ENCODE results near the gene NEU2. TPM values are rescaled to one million over a fixed set of nuclear protein-coding genes. Genes with fewer than 3 reads are reported as not detected.

NEU2 gene
- polyA plus RNA-seq, 1 experiment = not detected

DNA sequence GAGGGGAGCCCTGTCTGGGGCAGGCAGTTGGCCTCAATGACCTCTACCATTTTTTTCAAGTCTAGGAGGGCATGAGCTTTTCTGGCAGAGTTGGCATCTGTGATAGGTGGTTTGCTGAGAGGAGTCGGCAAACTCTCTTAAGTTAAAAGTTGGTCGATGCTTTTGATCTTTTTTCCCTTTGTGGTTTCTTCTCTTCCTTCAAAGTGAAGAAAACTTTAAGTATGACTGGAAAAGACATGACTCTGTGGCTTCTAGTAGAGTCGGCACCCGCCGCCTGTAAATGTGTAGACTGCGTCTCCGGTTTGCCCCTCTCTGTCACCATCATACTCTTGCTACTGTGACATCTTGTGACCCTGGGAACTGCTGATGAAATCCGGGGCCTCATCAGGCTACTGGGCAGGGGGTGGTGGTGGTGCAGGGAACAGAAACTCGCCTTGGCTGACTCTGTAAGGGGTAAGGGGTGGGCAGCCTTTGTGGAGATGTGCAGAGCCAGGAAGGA lies 48.8 kb downstream of the NEU2 start:
- ChIA-PET POLR2A (no interaction called here), CTCF (no interaction called here)
- no peak for DNase-seq (ENCODE audit: low read depth)
- TF ChIP-seq, protein P1, sequence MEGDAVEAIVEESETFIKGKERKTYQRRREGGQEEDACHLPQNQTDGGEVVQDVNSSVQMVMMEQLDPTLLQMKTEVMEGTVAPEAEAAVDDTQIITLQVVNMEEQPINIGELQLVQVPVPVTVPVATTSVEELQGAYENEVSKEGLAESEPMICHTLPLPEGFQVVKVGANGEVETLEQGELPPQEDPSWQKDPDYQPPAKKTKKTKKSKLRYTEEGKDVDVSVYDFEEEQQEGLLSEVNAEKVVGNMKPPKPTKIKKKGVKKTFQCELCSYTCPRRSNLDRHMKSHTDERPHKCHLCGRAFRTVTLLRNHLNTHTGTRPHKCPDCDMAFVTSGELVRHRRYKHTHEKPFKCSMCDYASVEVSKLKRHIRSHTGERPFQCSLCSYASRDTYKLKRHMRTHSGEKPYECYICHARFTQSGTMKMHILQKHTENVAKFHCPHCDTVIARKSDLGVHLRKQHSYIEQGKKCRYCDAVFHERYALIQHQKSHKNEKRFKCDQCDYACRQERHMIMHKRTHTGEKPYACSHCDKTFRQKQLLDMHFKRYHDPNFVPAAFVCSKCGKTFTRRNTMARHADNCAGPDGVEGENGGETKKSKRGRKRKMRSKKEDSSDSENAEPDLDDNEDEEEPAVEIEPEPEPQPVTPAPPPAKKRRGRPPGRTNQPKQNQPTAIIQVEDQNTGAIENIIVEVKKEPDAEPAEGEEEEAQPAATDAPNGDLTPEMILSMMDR (IDR thresholded peaks at IDR 0.05; ENCODE audit: insufficient read depth, low read depth, low read length) = no peak
- H3K27me3 ChIP-seq (ENCODE audit: control insufficient read depth, insufficient read depth, low read length) = peaks cover 2% of the 10 kb centered on the region
- H3K36me3 ChIP-seq (ENCODE audit: control insufficient read depth, insufficient read depth, low read length) = no peaks in the 10 kb centered on the region
- H3K4me3 ChIP-seq (ENCODE audit: low read depth, low read length) = no peak overlapping the region

DNA sequence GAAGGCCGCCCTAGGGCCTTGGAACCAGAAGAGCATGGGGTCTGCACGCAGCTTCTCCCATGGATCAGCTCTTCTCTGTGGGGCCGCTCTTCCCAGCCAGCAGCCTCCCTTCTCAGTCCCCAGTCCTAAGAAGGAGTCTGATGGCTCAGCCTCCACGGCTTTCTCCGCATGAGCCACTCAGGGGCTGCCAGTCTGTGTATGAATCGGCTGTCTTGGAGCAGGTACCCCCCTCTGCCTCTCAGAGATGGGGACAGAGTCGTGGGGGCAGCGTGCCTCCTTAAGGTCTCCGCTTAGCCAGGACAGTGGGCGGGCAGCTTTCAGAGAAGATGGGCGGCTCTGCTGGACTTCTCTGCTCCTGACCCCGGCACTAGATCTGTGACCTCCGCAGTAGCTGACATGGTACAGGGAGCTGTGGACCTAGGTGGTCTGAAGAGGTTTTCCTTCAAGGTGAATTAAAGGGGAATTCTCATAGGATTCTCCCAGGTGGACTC lies 49.3 kb downstream of the NEU2 start:
- CTCF ChIA-PET = no interaction called here
- POLR2A ChIA-PET = no interaction called here
- no peaks in the 10 kb centered on the region for H3K36me3 ChIP-seq (ENCODE audit: control insufficient read depth, insufficient read depth, low read length)
- no peak overlapping the region for H3K4me3 ChIP-seq (ENCODE audit: low read depth, low read length)
- no peak for DNase-seq (ENCODE audit: low read depth)
- H3K27me3 ChIP-seq (ENCODE audit: control insufficient read depth, insufficient read depth, low read length) = peaks cover 2% of the 10 kb centered on the region
- TF ChIP-seq, protein P1 (IDR thresholded peaks at IDR 0.05; ENCODE audit: insufficient read depth, low read depth, low read length) = no peak

DNA sequence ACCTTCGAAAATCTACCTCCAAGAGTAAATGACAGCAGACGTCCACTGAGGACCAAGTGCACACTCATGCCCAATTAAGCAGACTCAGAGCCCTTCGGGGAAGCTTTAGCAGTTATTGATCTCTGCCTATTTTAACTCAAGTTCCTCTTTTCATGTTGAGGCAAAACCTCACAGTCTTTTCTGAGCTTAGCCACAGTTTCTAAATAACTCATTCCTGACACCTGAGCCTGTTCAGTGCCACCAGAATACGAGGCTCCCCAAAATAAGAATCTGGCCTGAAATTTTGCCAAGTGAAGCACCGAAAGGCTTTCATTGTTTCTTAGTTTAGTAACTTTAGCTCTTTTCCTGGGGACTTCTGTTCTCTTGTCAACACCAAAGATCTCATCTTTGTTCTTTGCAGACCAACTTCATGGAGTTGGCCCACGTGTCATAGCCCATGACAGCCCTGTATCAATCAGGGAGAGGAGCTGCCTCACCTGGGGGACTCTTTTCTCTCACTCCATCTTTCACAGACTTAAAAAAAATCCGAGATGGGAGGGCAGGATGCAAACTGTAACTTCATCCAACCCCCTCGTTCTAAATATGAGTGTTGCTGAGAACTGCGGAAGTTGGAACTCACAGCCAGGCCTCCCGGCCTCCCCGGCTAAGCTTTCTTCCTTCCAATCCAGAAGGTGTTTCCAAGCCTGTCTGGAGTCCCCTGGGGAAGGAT lies 49.9 kb downstream of the NEU2 start:
- TF ChIP-seq, protein P1 (IDR thresholded peaks at IDR 0.05; ENCODE audit: insufficient read depth, low read depth, low read length) = no peak
- no peak for DNase-seq (ENCODE audit: low read depth)
- CTCF ChIA-PET = no interaction called here
- H3K36me3 ChIP-seq (ENCODE audit: control insufficient read depth, insufficient read depth, low read length) = no peaks in the 10 kb centered on the region
- peaks cover 2% of the 10 kb centered on the region for H3K27me3 ChIP-seq (ENCODE audit: control insufficient read depth, insufficient read depth, low read length)
- H3K4me3 ChIP-seq (ENCODE audit: low read depth, low read length) = no peak overlapping the region
- POLR2A ChIA-PET = no interaction called here

DNA sequence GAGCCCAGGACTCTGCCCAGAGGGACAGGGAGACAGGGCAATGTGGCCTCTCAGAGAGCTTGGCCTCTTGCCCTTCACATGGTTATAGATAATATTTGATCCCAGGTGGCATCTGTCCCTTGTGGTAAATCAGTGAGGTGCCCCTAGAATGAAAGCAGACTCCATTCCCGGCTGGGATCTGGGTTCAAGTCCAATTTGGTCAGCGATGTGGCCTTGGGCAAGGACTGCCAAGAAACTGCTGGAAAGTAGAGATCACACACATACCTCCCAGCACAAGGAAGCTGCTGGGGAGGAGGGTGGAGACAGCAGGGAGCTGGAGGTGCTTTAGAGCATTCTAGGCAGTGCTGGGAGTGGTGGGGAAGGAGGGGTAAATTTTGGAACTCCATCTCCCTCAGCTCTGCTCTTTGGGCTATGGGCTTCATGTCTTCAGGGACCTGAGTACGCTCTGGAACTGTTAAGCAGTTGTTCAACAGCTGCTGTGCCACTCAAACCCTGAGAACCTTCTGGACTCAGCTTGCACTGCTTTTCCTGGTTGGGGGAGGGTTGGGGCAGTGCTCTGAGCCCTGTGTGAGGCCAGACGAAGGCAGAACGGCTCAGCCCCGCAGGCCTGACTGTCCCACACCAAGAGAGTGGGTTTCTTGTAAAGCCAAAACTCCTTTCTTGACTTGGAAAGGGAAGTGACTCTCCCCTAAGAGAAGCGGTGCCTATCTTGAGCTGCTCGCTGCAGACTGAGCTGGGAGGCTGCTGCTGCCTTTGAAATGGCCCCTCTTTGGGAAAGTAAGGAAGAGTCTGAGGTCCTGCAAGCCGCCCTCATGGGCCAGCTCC lies 50.7 kb downstream of the NEU2 start:
- no peak for DNase-seq (ENCODE audit: low read depth)
- ChIA-PET CTCF (interaction anchor here (1.0 to 1.2 kb wide), 2 partner anchors 16 to 29 kb away, joined by 3 read pairs; no protein-coding TSS in a partner anchor), POLR2A (no interaction called here)
- Histone ChIP-seq H3K36me3 (ENCODE audit: control insufficient read depth, insufficient read depth, low read length) (no peaks in the 10 kb centered on the region), H3K4me3 (ENCODE audit: low read depth, low read length) (no peak overlapping the region), H3K27me3 (ENCODE audit: control insufficient read depth, insufficient read depth, low read length) (peaks cover 2% of the 10 kb centered on the region)
- TF ChIP-seq, protein P1 (IDR thresholded peaks at IDR 0.05; ENCODE audit: insufficient read depth, low read depth, low read length) = no peak

DNA sequence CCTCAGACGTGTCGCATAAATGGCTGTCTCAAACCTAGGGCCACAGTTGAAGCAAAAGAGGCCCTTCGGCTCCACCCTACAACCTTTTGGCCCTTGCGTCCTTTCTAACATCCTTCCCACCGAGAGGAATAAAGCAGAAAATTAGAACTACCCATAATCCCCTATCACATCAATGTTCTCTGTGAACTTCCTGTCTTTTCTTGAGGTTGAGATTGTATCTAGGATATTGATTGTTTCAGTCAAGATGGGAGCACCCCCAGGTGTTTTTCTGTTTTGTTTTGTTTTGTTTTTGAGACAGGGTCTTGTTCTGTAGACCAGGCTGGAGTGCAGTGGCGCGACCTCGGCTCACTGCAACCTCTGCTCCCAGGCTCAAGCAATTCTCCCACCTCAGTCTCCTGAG lies 51.3 kb downstream of the NEU2 start:
- Histone ChIP-seq H3K27me3 (ENCODE audit: control insufficient read depth, insufficient read depth, low read length) (peaks cover 2% of the 10 kb centered on the region), H3K36me3 (ENCODE audit: control insufficient read depth, insufficient read depth, low read length) (no peaks in the 10 kb centered on the region), H3K4me3 (ENCODE audit: low read depth, low read length) (no peak overlapping the region)
- POLR2A ChIA-PET = no interaction called here
- TF ChIP-seq, protein P1 (IDR thresholded peaks at IDR 0.05; ENCODE audit: insufficient read depth, low read depth, low read length) = no peak
- no peak for DNase-seq (ENCODE audit: low read depth)
- CTCF ChIA-PET = interaction anchor here (1.0 to 1.2 kb wide), 2 partner anchors 16 to 30 kb away, joined by 3 read pairs; no protein-coding TSS in a partner anchor
